Stimulated activated CD4-positive, alpha-beta T cell treated with anti-CD3 and anti-CD28 coated beads, Interleukin-1b, Interleukin-23, amount 100 ng/mL, for 24 hours (primary cell): ENCODE data around the gene EBF3.

Experiments
- DNase-seq, 4 experiments: peaks; one replicate each; pipeline ENCODE4 v3.0.0-alpha.2; 2020; ENCODE audit warnings: low read depth in 4 of 4, low spot score in 1 of 4

The EBF3 gene

GRCh38 chr10:129808092-129808983, 155.7 kb downstream of the EBF3 start:
- no peak for DNase-seq

GRCh38 chr10:129807211-129807610, 156.9 kb downstream of the EBF3 start:
- no peak for DNase-seq

GRCh38 chr10:129800796-129801340, 163.2 kb downstream of the EBF3 start:
- no peak for DNase-seq

- no peak for DNase-seq
Measured at GRCh38 chr10:129799942-129800341, 164.1 kb downstream of the EBF3 start.

GRCh38 chr10:129796710-129797420, 167.2 kb downstream of the EBF3 start:
- no peak for DNase-seq

GRCh38 chr10:129793996-129794395, 170.1 kb downstream of the EBF3 start:
- DNase-seq: no peak

- no peak for DNase-seq
Measured at GRCh38 chr10:129793479-129793878, 170.6 kb downstream of the EBF3 start.

GRCh38 chr10:129792864-129793263, 171.2 kb downstream of the EBF3 start:
- no peak for DNase-seq

GRCh38 chr10:129792141-129792540, 171.9 kb downstream of the EBF3 start:
- DNase-seq: no peak

GRCh38 chr10:129790715-129791446, 173.2 kb downstream of the EBF3 start:
- DNase-seq: no peak

GRCh38 chr10:129788215-129788614, 175.9 kb downstream of the EBF3 start:
- DNase-seq: no peak

GRCh38 chr10:129787557-129787956, 176.5 kb downstream of the EBF3 start:
- no peak for DNase-seq

GRCh38 chr10:129786216-129786615, 177.9 kb downstream of the EBF3 start:
- DNase-seq: no peak

GRCh38 chr10:129785536-129785981, 178.5 kb downstream of the EBF3 start:
- no peak for DNase-seq
